Daoy (cell line): ENCODE measurements around the gene ZNF879. TPM values are rescaled to one million over a fixed set of nuclear protein-coding genes. Genes with fewer than 3 reads are reported as not detected.

Source experiments
- DNase-seq: peaks from one replicate; pipeline ENCODE4 v3.0.0-alpha.2; 2015; ENCODE audit warnings: low read depth
- total RNA-seq: library from RNA; depleted of rRNA; stranded (reverse); fragments of >200 nt; shearing (Covaris generic); gene quantifications from 2 replicates; pipeline ENCODE4 v1.2.3, GENCODE V29; 2014; rRNA removed

ZNF879 gene
- total RNA-seq, result 0.92 and 2.0 TPM in 2 replicates

DNA sequence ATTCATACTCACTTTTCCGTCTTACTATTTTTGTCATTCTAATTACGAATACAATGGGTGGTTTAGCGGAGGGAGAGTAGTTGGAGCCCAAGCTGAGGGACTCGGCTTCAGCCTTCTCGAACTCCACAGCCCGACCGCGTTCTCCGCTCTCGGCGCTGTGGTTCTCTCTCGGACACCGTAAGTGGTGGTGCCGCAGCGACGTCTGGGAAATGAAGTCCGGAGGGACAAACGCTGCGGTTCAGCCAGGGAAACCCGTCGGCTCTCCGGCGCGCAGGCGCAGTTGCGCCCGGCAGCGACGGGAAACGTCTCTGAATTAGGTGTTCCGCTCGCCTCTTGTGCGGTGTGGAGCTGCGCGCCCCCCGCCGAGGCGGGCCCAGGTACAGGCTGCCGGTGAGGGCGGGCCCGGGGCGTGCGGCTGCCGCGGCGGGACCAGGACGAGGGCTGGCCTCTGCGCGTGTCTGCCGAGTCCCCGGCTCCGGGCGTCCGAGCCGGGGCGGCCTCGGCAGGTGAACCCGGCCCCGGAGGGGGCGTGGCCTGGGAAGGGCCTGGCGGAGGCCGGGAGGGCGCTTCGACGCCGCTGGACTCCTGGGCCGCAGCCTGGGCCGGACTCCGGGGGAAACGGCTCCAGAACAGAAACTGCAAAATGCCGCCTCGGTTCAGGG lies at the start of gene ZNF879:
Gene ZNF879 (plus strand): TSS at position 277 of the 662 bp plus-strand sequence. CDS start 1,201 bp downstream, outside the sequence.
- peak; percentile 95 for DNase-seq

DNA sequence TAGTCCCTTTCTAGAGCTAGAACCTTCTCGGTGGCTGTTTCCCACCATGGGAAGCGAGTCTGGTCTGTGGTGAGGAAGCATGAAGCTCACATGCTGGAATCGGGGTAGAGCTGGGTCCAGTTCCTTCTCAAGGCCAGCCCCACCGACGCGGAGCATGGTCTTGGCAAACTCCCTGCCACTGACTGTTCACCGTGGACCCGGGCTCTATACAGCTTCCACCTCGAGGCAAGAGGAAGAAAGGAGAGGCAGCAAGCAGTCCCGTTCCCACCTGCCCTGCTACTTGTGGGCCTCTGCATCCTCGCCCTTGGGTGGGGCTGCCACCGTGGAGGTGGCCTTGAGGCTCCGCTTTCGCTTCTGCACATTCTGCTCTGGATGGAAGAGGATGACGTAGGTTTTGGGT lies 42.2 kb upstream of the ZNF879 start:
- DNase-seq, result no peak

- DNase-seq, result no peak
Measured at GRCh38 chr5:178982941-178983340, 40.7 kb upstream of the ZNF879 start.

DNA sequence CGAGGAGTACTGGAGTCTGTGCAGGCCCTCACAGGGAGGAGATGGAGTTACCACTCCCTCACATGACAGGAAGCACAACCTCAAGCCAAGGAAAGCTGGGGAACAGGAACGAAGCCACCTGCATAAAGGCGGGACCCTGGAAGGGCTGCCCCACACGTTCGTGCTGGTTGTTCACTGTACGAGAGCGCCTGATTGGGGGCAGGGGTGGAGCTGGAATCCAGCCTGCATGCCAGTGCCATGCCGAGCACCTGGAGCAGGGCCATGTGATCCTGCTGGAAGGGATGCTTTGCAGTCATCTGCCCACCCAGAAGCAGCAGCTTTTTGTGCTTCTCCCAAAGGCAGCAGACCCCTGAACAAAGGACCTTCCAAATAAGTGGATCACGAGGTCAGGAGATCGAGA lies 39.9 kb upstream of the ZNF879 start:
- DNase-seq, result no peak

GRCh38 chr5:178984145-178985072 lies 39.2 kb upstream of the ZNF879 start:
- no peak for DNase-seq

- no peak for DNase-seq
Measured at GRCh38 chr5:178986326-178986960, 37.2 kb upstream of the ZNF879 start.

- DNase-seq, result no peak
Measured at GRCh38 chr5:178988436-178989220, 35.0 kb upstream of the ZNF879 start.

- DNase-seq, result no peak
Measured at GRCh38 chr5:178989311-178989710, 34.3 kb upstream of the ZNF879 start.

GRCh38 chr5:178990491-178990890 lies 33.1 kb upstream of the ZNF879 start:
- DNase-seq, result no peak

DNA sequence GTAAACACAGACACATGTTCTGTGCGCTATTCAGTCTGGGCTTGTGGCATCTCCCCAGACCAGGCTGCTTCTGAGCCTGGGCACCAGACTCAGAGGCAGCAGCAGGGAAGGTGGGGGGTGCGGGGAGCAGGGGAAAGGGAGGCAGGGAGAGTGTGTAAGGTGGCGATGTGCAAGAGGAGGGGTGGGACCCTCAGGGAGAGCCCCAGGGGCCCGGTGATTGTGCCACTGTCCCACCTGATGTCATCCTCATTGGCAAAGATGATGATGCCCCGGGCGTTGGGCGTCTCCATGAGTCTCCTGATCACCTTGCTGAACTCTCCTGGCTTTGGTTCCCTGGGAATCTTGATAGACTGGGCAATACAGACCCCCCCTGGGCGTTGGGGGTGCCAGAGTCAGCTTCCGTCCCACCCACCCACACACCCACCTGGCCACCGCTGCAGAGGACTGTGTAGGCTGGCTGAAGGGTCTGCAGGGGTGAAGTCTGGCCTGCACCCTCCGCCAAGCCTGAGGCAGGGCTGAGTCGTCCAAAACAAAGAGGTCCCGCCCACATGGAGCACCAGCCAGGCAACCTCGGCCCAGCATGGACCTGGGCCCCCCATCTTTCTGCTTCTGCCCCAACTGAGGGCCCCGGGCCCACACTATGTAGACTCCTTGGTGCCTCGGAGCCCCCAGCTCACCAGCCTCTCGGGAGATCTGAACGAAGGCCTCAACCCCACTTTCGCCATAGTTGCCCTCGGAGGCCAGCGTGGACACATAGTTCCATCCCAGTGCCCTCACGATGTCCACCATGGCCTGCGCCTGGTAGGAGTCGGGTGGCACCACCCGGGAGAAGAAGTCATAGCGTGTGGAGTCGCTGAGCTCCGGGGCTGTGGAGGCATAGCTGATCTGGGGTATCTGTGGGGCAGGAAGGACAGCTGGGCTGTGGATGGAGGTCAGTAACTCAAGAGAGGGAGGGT lies 32.1 kb upstream of the ZNF879 start:
- no peak for DNase-seq

- no peak for DNase-seq
Measured at GRCh38 chr5:178992291-178992895, 31.2 kb upstream of the ZNF879 start.

DNA sequence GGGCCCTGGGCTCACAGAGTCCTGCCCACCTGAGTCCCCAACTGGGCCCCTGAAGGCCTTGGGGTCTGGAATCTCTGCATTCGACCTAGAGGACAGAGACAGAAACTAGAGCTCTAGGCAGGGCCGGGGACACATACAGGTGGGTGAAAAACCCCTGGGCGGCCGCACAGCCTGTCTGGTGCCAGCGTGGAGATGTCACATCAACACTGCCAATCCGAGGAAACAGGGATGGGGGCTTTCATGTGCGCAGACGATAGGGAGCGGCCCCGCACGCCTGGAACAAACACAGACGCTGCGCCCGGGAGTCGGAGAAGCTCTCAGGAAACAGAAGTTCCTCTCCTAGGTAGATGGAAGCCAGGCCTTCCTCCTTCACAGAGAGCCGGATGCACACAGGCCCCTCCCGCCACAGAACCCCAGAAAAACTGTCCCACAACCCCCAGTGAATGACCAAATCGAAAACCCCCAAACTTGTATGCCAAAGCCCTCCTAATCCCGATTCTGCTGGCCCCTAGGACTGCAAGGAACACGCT lies 30.3 kb upstream of the ZNF879 start:
- DNase-seq, result no peak

- no peak for DNase-seq
Measured at GRCh38 chr5:178993955-178994579, 29.5 kb upstream of the ZNF879 start.

GRCh38 chr5:178994580-178995340 lies 28.8 kb upstream of the ZNF879 start, which contains the start of gene GRM6:
GRM6 (minus strand) TSS chr5:178995320; CDS start chr5:178994944, 376 bp downstream.
- DNase-seq, result no peak

DNA sequence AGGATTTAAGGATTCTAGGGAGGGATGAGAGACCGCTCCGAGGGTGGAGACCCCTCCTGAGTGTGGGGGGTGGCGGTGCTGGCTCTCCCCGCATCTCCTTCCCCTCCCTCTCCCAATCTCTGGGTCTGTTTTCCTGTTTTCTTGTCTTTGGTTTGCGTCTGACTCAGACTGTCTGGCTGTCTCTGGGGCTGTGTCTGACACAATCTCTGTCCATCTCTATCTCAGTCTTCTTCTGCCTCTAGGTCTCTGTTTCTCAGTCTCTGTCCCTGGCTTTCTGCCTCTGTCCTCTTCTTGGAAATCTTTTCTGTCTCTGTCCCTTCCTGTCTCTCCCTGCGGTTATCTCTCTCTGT lies 28.3 kb upstream of the ZNF879 start:
- DNase-seq, result no peak

GRCh38 chr5:178996156-178996555 lies 27.4 kb upstream of the ZNF879 start:
- no peak for DNase-seq

DNA sequence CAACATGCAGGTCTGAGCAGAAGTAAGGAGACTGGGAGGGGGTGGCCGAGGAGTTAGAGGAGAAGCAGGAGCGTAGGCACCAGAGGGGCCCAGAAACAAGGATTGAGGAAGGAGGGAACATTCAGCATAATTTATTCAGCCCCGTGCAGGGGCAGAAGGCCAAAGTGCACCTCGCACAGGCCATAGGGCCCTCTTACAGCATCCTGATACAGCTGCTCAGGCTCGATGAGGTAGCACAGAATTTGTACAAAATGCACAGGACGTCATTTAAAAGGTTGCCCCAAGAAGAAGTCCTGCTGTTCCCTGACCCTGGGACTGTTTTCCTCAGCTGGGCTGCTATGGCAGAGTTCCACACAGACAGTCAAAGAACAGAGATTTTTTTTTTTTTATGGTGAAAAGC lies 26.4 kb upstream of the ZNF879 start:
- no peak for DNase-seq

- no peak for DNase-seq
Measured at GRCh38 chr5:178998441-178998840, 25.2 kb upstream of the ZNF879 start.

GRCh38 chr5:179006564-179006963 lies 17.0 kb upstream of the ZNF879 start:
- DNase-seq, result no peak
